Activated CD8-positive, alpha-beta memory T cell treated with anti-CD3 and anti-CD28 coated beads, Interleukin-2, amount 50 U/mL, for 24 hours (primary cell): ENCODE data around the gene DDHD1.

Experiments
- DNase-seq: peaks from one replicate; pipeline ENCODE4 v3.0.0-alpha.2; 2020; ENCODE audit errors: extremely low read depth

Gene DDHD1

GRCh38 chr14:52995998-52996397, 157.1 kb downstream of the DDHD1 start:
- no peak for DNase-seq

- DNase-seq: no peak
Measured at GRCh38 chr14:52992236-52992870, 160.8 kb downstream of the DDHD1 start.

GRCh38 chr14:52988139-52988538, 165.0 kb downstream of the DDHD1 start:
- no peak for DNase-seq

GRCh38 chr14:52987514-52987913, 165.6 kb downstream of the DDHD1 start:
- no peak for DNase-seq

GRCh38 chr14:52987042-52987441, 166.1 kb downstream of the DDHD1 start:
- no peak for DNase-seq
